H9 (cell line): ENCODE data around the gene KIAA1210. TPM values are rescaled to one million over a fixed set of nuclear protein-coding genes. Genes with fewer than 3 reads are reported as not detected.

Experiments
- DNase-seq: peaks from one replicate; pipeline ENCODE4 v3.0.0-alpha.2; 2017
- H2AFZ ChIP-seq: one replicate; pipeline ENCODE4 v1.6.1; 2013; ENCODE audit warnings: mild to moderate bottlenecking, low read length, control low read depth, moderate library complexity
- H2AK5ac ChIP-seq: 2 replicates; pipeline ENCODE4 v1.6.1; 2013; ENCODE audit warnings: low read length, control low read depth, mixed read lengths; ENCODE audit not compliant: insufficient read length
- H2BK120ac ChIP-seq: one replicate; pipeline ENCODE4 v1.6.1; 2013; ENCODE audit warnings: low read depth, mild to moderate bottlenecking, low read length, control low read depth, inconsistent platforms; ENCODE audit not compliant: poor library complexity, severe bottlenecking
- H2BK12ac ChIP-seq: 2 replicates; pipeline ENCODE4 v1.6.1; 2013; ENCODE audit warnings: low read length, control low read depth, mixed read lengths, low read depth; ENCODE audit not compliant: insufficient read length
- H2BK15ac ChIP-seq: 2 replicates; pipeline ENCODE4 v1.6.1; 2013; ENCODE audit warnings: low read depth, low read length, control low read depth
- H2BK20ac ChIP-seq: one replicate; pipeline ENCODE4 v1.6.1; 2013; ENCODE audit warnings: low read depth, mild to moderate bottlenecking, low read length, control low read depth, inconsistent platforms; ENCODE audit not compliant: poor library complexity, severe bottlenecking
- H2BK5ac ChIP-seq: 2 replicates; pipeline ENCODE4 v1.6.1; 2013; ENCODE audit warnings: low read length, control low read depth, mixed read lengths; ENCODE audit not compliant: insufficient read length
- H3K14ac ChIP-seq: 2 replicates; pipeline ENCODE4 v1.6.1; 2013; ENCODE audit warnings: low read length, control low read depth; ENCODE audit not compliant: insufficient read depth
- H3K18ac ChIP-seq: 2 replicates; pipeline ENCODE4 v1.6.1; 2013; ENCODE audit warnings: low read depth, mild to moderate bottlenecking, mixed read lengths, low read length, control low read depth; ENCODE audit not compliant: insufficient read length
- H3K23ac ChIP-seq: 2 replicates; pipeline ENCODE4 v1.6.1; 2013; ENCODE audit warnings: low read length, control low read depth, mixed read lengths, low read depth; ENCODE audit not compliant: insufficient read length
- H3K23me2 ChIP-seq: 2 replicates; pipeline ENCODE4 v1.6.1; 2013; ENCODE audit warnings: low read depth, mild to moderate bottlenecking, mixed read lengths, low read length, control low read depth; ENCODE audit not compliant: insufficient read length, poor library complexity, severe bottlenecking
- H3K27ac ChIP-seq: 2 replicates; pipeline ENCODE4 v1.5.1; 2013; ENCODE audit warnings: low read length, control low read depth, mixed read lengths, low read depth; ENCODE audit not compliant: insufficient read length
- H3K27me3 ChIP-seq: 2 replicates; pipeline ENCODE4 v1.6.1; 2013; ENCODE audit warnings: low read length, control low read depth, inconsistent platforms; ENCODE audit not compliant: insufficient read depth
- H3K4ac ChIP-seq: 2 replicates; pipeline ENCODE4 v1.6.1; 2013; ENCODE audit warnings: low read depth, mild to moderate bottlenecking, control low read depth, inconsistent platforms, low read length, moderate library complexity
- H3K4me1 ChIP-seq: 2 replicates; pipeline ENCODE4 v1.6.1; 2013; ENCODE audit warnings: low read length, control low read depth, inconsistent platforms; ENCODE audit not compliant: insufficient read depth
- H3K4me2 ChIP-seq: 2 replicates; pipeline ENCODE4 v1.6.1; 2013; ENCODE audit warnings: low read length, control low read depth, mixed read lengths; ENCODE audit not compliant: insufficient read length, insufficient read depth
- H3K56ac ChIP-seq: 2 replicates; pipeline ENCODE4 v1.6.1; 2013; ENCODE audit warnings: low read depth, mild to moderate bottlenecking, mixed read lengths, low read length, control low read depth; ENCODE audit not compliant: insufficient read length
- H3K79me1 ChIP-seq: 2 replicates; pipeline ENCODE4 v1.6.1; 2013; ENCODE audit warnings: low read depth, mild to moderate bottlenecking, moderate library complexity, low read length, control low read depth, inconsistent platforms; ENCODE audit not compliant: insufficient read depth, poor library complexity, severe bottlenecking
- H3K79me2 ChIP-seq: 2 replicates; pipeline ENCODE4 v1.6.1; 2013; ENCODE audit warnings: low read length, control low read depth, inconsistent platforms; ENCODE audit not compliant: insufficient read depth
- H3K9ac ChIP-seq: 2 replicates; pipeline ENCODE4 v1.6.1; 2013; ENCODE audit warnings: low read length, control low read depth, mixed read lengths; ENCODE audit not compliant: insufficient read length; ENCODE audit errors: extremely low read depth
- H3K9me3 ChIP-seq: one replicate; pipeline ENCODE4 v1.6.1; 2013; ENCODE audit warnings: low read depth, low read length, inconsistent platforms; ENCODE audit not compliant: control insufficient read depth
- H3T11ph ChIP-seq: one replicate; pipeline ENCODE4 v1.6.1; 2013; ENCODE audit warnings: mild to moderate bottlenecking, low read length, control low read depth, inconsistent platforms
- H4K20me1 ChIP-seq: one replicate; pipeline ENCODE4 v1.6.1; 2013; ENCODE audit not compliant: control insufficient read depth, insufficient read length, insufficient read depth
- H4K5ac ChIP-seq: 2 replicates; pipeline ENCODE4 v1.6.1; 2013; ENCODE audit warnings: low read depth, mild to moderate bottlenecking, mixed read lengths, low read length, control low read depth; ENCODE audit not compliant: insufficient read length
- H4K8ac ChIP-seq: replicated peaks from 2 replicates; pipeline ENCODE4 v1.6.1; 2013; ENCODE audit warnings: low read length, control low read depth, mixed read lengths, low read depth; ENCODE audit not compliant: insufficient read length
- H4K91ac ChIP-seq: 2 replicates; pipeline ENCODE4 v1.6.1; 2013; ENCODE audit warnings: low read depth, mild to moderate bottlenecking, moderate library complexity, mixed read lengths, low read length, control low read depth; ENCODE audit not compliant: insufficient read length
- H3K27ac Mint-ChIP-seq, 3 experiments: 2 replicates in 2 of 3; 3 replicates in 1 of 3; pipeline ENCODE4 v1.8.0; 2020 to 2021; ENCODE audit warnings: mixed read lengths in 3 of 3, mild to moderate bottlenecking in 1 of 3, moderate library complexity in 1 of 3
- H3K27me3 Mint-ChIP-seq: 2 replicates; pipeline ENCODE4 v1.8.0; 2021; ENCODE audit warnings: low read depth, mild to moderate bottlenecking, moderate library complexity, mixed read lengths
- H3K36me3 Mint-ChIP-seq, 3 experiments: 2 replicates in 2 of 3; 3 replicates in 1 of 3; pipeline ENCODE4 v1.8.0; 2020 to 2021; ENCODE audit warnings: low read depth in 3 of 3, mixed read lengths in 3 of 3; ENCODE audit not compliant: insufficient read depth in 1 of 3
- H3K4me1 Mint-ChIP-seq, 2 experiments: 2 replicates each; pipeline ENCODE4 v1.8.0; 2020; ENCODE audit warnings: mixed read lengths in 2 of 2
- H3K4me3 Mint-ChIP-seq, 2 experiments: 2 replicates in 1 of 2; 3 replicates in 1 of 2; pipeline ENCODE4 v1.8.0; 2020 to 2021; ENCODE audit warnings: mild to moderate bottlenecking in 2 of 2, mixed read lengths in 2 of 2, moderate library complexity in 1 of 2
- H3K9me3 Mint-ChIP-seq, 2 experiments: 2 replicates in 1 of 2; 3 replicates in 1 of 2; pipeline ENCODE4 v1.8.0; 2020; ENCODE audit warnings: mild to moderate bottlenecking in 2 of 2, mixed read lengths in 2 of 2, moderate library complexity in 1 of 2
- CTCF ChIP-seq: fragments of 200-600 bp; sonication (generic); conservative IDR thresholded peaks from 3 replicates; pipeline ENCODE4 v1.8.0; 2021; ENCODE audit warnings: antibody characterized with exemption, mild to moderate bottlenecking
- WGBS: extraction: QIAGEN DNeasy Blood & Tissue Kit; methylation state at CpG from one replicate; pipeline ENCODE4 v1.1.7; 2013; ENCODE audit warnings: missing lambda C conversion rate, low lambda C conversion rate, mixed read lengths; ENCODE audit not compliant: insufficient read length; ENCODE audit errors: extremely low coverage; 5-methylcytosine and 5-hydroxymethylcytosine counted together
- total RNA-seq: library from RNA; stranded (reverse); gene quantifications from 2 replicates; pipeline ENCODE4 v1.2.1, GENCODE V29; 2021

Gene KIAA1210
- total RNA-seq, 1 experiment from 2014 or later: not detected

DNA sequence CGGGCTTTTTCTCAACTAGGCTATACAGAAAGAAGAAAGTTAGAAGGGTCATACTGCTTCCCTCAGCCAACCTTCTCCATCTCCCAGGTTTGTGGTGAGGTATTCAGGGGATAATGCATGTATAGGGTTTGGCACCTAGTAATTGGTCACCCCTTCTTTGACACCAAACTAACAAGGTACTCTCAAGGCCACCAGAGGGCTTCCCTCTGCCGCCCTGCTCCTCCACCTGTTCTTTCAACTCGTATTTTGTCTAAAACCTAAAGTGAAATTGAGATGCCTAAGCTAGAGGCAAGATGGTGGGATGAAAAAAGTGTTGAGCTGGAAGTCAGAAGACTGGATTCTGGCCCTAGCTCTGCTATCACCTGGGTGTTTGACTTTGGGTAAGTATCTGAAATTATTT is 32.8 kb downstream of the KIAA1210 start:
- peaks cover 69 to 71% of the 10 kb centered on the region in 2 experiments for H3K9me3 Mint-ChIP-seq

More for the DNA sequence above, 32.8 kb downstream of the KIAA1210 start:
- H3K14ac ChIP-seq: no peak overlapping the region
- H3K9ac ChIP-seq: no peak overlapping the region
- TF ChIP-seq CTCF: no peak; the same call in 2 of the 3 replicates
- H2BK12ac ChIP-seq: no peak overlapping the region
- H3K4ac ChIP-seq: no peak overlapping the region
- no peak overlapping the region for H3K56ac ChIP-seq
- no peaks in the 10 kb centered on the region for H3K27me3 ChIP-seq
- no peak overlapping the region for H3T11ph ChIP-seq
- no peak overlapping the region for H2BK5ac ChIP-seq
- H2BK120ac ChIP-seq: no peak overlapping the region
- no peaks in the 10 kb centered on the region for H3K23me2 ChIP-seq
- H2BK20ac ChIP-seq: no peak overlapping the region
- H2BK15ac ChIP-seq: no peak overlapping the region
- H3K4me1 ChIP-seq: no peaks in the 10 kb centered on the region
- peaks cover 68% of the 10 kb centered on the region for H3K9me3 ChIP-seq
- H3K79me1 ChIP-seq: no peaks in the 10 kb centered on the region
- H4K91ac ChIP-seq: no peak overlapping the region
- no peak overlapping the region for H3K27ac ChIP-seq
- no peak overlapping the region for H4K8ac ChIP-seq
- no peak for DNase-seq
- H3K27me3 Mint-ChIP-seq: peaks cover 4% of the 10 kb centered on the region; the same call in 1 of the 2 replicates
- H3K79me2 ChIP-seq: no peaks in the 10 kb centered on the region
- no peaks in the 10 kb centered on the region for H4K20me1 ChIP-seq
- no peak overlapping the region for H2AK5ac ChIP-seq
- H4K5ac ChIP-seq: no peak overlapping the region
- no peak overlapping the region for H3K23ac ChIP-seq
- H3K27ac Mint-ChIP-seq: no peak overlapping the region
- H3K4me3 Mint-ChIP-seq: no peak overlapping the region
- no peak overlapping the region for H3K4me2 ChIP-seq
- WGBS: no CpG with 5 or more reads among the region's 3 CpGs
- H3K36me3 Mint-ChIP-seq: no peaks in the 10 kb centered on the region; a peak in 1 of 7 replicates
- H3K18ac ChIP-seq: no peak overlapping the region
- no peak overlapping the region for H2AFZ ChIP-seq
- peaks cover 10 to 17% of the 10 kb centered on the region in 2 experiments for H3K4me1 Mint-ChIP-seq
